Liver (tissue), 9 donors: ENCODE results near the gene LDHB. TPM values are rescaled to one million over a fixed set of nuclear protein-coding genes. Genes with fewer than 3 reads are reported as not detected.

Experiments
- DNase-seq: peaks from one replicate; pipeline ENCODE4 v3.0.0-alpha.2; 2017; ENCODE audit warnings: low spot score
- H3K27ac ChIP-seq, 2 donors: one replicate each; pipeline ENCODE4 v1.7.0; 2013; ENCODE audit warnings: inconsistent platforms in 2 of 2, low read length in 2 of 2, control low read depth in 1 of 2, low read depth in 1 of 2, mild to moderate bottlenecking in 1 of 2
- H3K27me3 ChIP-seq, 4 donors: one replicate each; pipeline versions ENCODE4 v1.6.1 to v1.7.0; 2013; ENCODE audit warnings: low read length in 3 of 4, inconsistent platforms in 1 of 4, mild to moderate bottlenecking in 1 of 4, moderate library complexity in 1 of 4; ENCODE audit not compliant: control insufficient read depth in 4 of 4, insufficient read depth in 4 of 4
- H3K36me3 ChIP-seq, 4 donors: one replicate each; pipeline versions ENCODE4 v1.6.1 to v1.7.0; 2013; ENCODE audit warnings: low read length in 3 of 4, mild to moderate bottlenecking in 3 of 4, low read depth in 1 of 4, moderate library complexity in 1 of 4; ENCODE audit not compliant: control insufficient read depth in 4 of 4, insufficient read depth in 3 of 4
- H3K4me1 ChIP-seq, 4 donors: one replicate each; pipeline versions ENCODE4 v1.6.1 to v1.7.0; 2013; ENCODE audit warnings: low read length in 3 of 4, mild to moderate bottlenecking in 3 of 4, moderate library complexity in 1 of 4; ENCODE audit not compliant: control insufficient read depth in 4 of 4, insufficient read depth in 4 of 4
- H3K4me3 ChIP-seq, 3 donors: one replicate each; pipeline versions ENCODE4 v1.6.1 to v1.7.0; 2013; ENCODE audit warnings: low read length in 3 of 3, control low read depth in 1 of 3, low read depth in 1 of 3, mild to moderate bottlenecking in 1 of 3
- H3K9ac ChIP-seq, 2 donors: one replicate each; pipeline ENCODE4 v1.7.0; 2013; ENCODE audit warnings: low read length in 2 of 2, mild to moderate bottlenecking in 2 of 2, moderate library complexity in 2 of 2, control low read depth in 1 of 2, low read depth in 1 of 2
- H3K9me3 ChIP-seq, 4 donors: one replicate each; pipeline versions ENCODE4 v1.6.1 to v1.7.0; 2013; ENCODE audit warnings: low read length in 3 of 4; ENCODE audit not compliant: control insufficient read depth in 4 of 4
- ATF3 ChIP-seq: IDR thresholded peaks from 2 replicates; pipeline ENCODE4 v1.6.1; 2016; ENCODE audit warnings: antibody characterized with exemption
- EGR1 ChIP-seq, 2 donors: IDR thresholded peaks; 2 replicates each; pipeline ENCODE4 v1.6.1; 2016 to 2018; ENCODE audit warnings: antibody characterized with exemption in 2 of 2, low read depth in 2 of 2
- FOXA1 ChIP-seq: IDR thresholded peaks from 2 replicates; pipeline ENCODE4 v1.6.1; 2016; ENCODE audit warnings: antibody characterized with exemption
- GABPA ChIP-seq, 2 donors: IDR thresholded peaks in 1 of 2; conservative IDR thresholded peaks in 1 of 2; 2 replicates each; pipeline ENCODE4 v1.6.1; 2016; ENCODE audit warnings: antibody characterized with exemption in 2 of 2, mild to moderate bottlenecking in 1 of 2, moderate library complexity in 1 of 2
- HNF4A ChIP-seq, 2 donors: conservative IDR thresholded peaks; 2 replicates each; pipeline ENCODE4 v1.6.1; 2016; ENCODE audit warnings: antibody characterized with exemption in 2 of 2, mild to moderate bottlenecking in 2 of 2
- HNF4G ChIP-seq: IDR thresholded peaks from 2 replicates; pipeline ENCODE4 v1.6.1; 2016; ENCODE audit warnings: antibody characterized with exemption
- JUND ChIP-seq, 2 donors: IDR thresholded peaks; 2 replicates each; pipeline ENCODE4 v1.6.1; 2016; ENCODE audit warnings: antibody characterized with exemption in 2 of 2
- MAX ChIP-seq: IDR thresholded peaks from 2 replicates; pipeline ENCODE4 v1.6.1; 2016; ENCODE audit warnings: antibody characterized with exemption
- NR2F2 ChIP-seq: IDR thresholded peaks from 2 replicates; pipeline ENCODE4 v1.6.1; 2016; ENCODE audit warnings: antibody characterized with exemption
- REST ChIP-seq: IDR thresholded peaks from 2 replicates; pipeline ENCODE4 v1.6.1; 2016; ENCODE audit warnings: antibody characterized with exemption, mild to moderate bottlenecking
- RXRA ChIP-seq, 2 donors: IDR thresholded peaks; 2 replicates each; pipeline ENCODE4 v1.6.1; 2017 to 2018; ENCODE audit warnings: antibody characterized with exemption in 2 of 2, mild to moderate bottlenecking in 1 of 2
- SP1 ChIP-seq: IDR thresholded peaks from 2 replicates; pipeline ENCODE4 v1.6.1; 2018; ENCODE audit warnings: antibody characterized with exemption, mild to moderate bottlenecking
- YY1 ChIP-seq: IDR thresholded peaks from 2 replicates; pipeline ENCODE4 v1.6.1; 2016; ENCODE audit warnings: antibody characterized with exemption, mild to moderate bottlenecking
- ZBTB33 ChIP-seq: IDR thresholded peaks from 2 replicates; pipeline ENCODE4 v1.6.1; 2016; ENCODE audit warnings: antibody characterized with exemption
- WGBS: extraction: QIAGEN DNeasy Blood & Tissue Kit; methylation state at CpG from one replicate; pipeline ENCODE4 v1.1.7; 2013; 5-methylcytosine and 5-hydroxymethylcytosine counted together
- polyA plus RNA-seq, 2 donors: library from polyadenylated mRNA; stranded (reverse) in 1 of 2; unstranded in 1 of 2; fragments of 200-250 nt in 1 of 2; fragments of >200 nt in 1 of 2; fragmentation: Nextera tagmentation in 1 of 2; extraction: Ambion mirVana in 1 of 2; gene quantifications; one replicate each; pipeline versions ENCODE4 v1.2.1 to v1.2.3, GENCODE V29; 2013 to 2015
- total RNA-seq, 2 donors: library from RNA; depleted of rRNA; stranded (reverse); fragments of >200 nt; gene quantifications; one replicate each; pipeline ENCODE4 v1.2.3, GENCODE V29; 2014
- donor health status: healthy.
- donor health status: healthy.
- donor health status: healthy.
- donor health status: healthy.
- donor health status: healthy.

LDHB gene
- total and polyA plus RNA-seq, 4 donors, result 20.9 to 99.7 (median 42.3) TPM

GRCh38 chr12:21642707-21643389, 14.8 kb downstream of the LDHB start:
- TF ChIP-seq YY1, result no peak
- TF ChIP-seq FOXA1, result no peak
- no peak for TF ChIP-seq NR2F2
- TF ChIP-seq RXRA (IDR thresholded peaks at IDR 0.05), result no peak
- TF ChIP-seq HNF4A (conservative IDR thresholded peaks at IDR 0.05), result no peak
- no peak for TF ChIP-seq ZBTB33
- no peak for TF ChIP-seq JUND (IDR thresholded peaks at IDR 0.05)
- TF ChIP-seq ATF3, result no peak
- no peak for TF ChIP-seq REST
- no peak for TF ChIP-seq GABPA (IDR thresholded peaks at IDR 0.05 in 1 of 2, conservative IDR thresholded peaks at IDR 0.05 in 1 of 2)
- Histone ChIP-seq H3K4me1 (no peaks in the 10 kb centered on the region), H3K27ac (no peak overlapping the region), H3K9me3 (no peaks in the 10 kb centered on the region), H3K4me3 (no peak overlapping the region), H3K27me3 (no peaks in the 10 kb centered on the region), H3K9ac (no peak overlapping the region), H3K36me3 (peaks cover 0 to 4% (median under 1%) of the 10 kb centered on the region in 4 donors)
- WGBS, result 83% methylated on average over 1 of the region's 1 CpG
- DNase-seq, result no peak

- Histone ChIP-seq H3K4me1 (no peaks in the 10 kb centered on the region), H3K9me3 (no peaks in the 10 kb centered on the region), H3K27ac (no peak overlapping the region), H3K4me3 (no peak overlapping the region), H3K36me3 (peaks cover 0 to 4% (median under 1%) of the 10 kb centered on the region in 4 donors), H3K27me3 (no peaks in the 10 kb centered on the region), H3K9ac (no peak overlapping the region)
- DNase-seq, result no peak
- TF ChIP-seq HNF4G, result no peak
- no peak for TF ChIP-seq EGR1 (IDR thresholded peaks at IDR 0.05; ENCODE audit: low read depth in 2 of 2)
- no peak for TF ChIP-seq MAX
- no peak for TF ChIP-seq SP1
- TF ChIP-seq FOXA1, result no peak
- 68% methylated on average over 1 of the region's 1 CpG for WGBS
These were observed 19.4 kb downstream of the LDHB start for GRCh38 chr12:21638054-21638891.
